SK-N-MC (cell line): ENCODE data around the gene GLTP.

ENCODE experiments used
- EZH2 ChIP-seq: fragments of 200-600 bp; sonication (generic); IDR thresholded peaks from one replicate; pipeline ENCODE4 v1.6.1; 2017; ENCODE audit warnings: antibody characterized with exemption
- POLR2AphosphoS5 ChIP-seq: IDR thresholded peaks from 2 replicates; pipeline ENCODE4 v1.6.1; 2012; ENCODE audit warnings: mild to moderate bottlenecking, low read depth, low read length, borderline replicate concordance

DNA sequence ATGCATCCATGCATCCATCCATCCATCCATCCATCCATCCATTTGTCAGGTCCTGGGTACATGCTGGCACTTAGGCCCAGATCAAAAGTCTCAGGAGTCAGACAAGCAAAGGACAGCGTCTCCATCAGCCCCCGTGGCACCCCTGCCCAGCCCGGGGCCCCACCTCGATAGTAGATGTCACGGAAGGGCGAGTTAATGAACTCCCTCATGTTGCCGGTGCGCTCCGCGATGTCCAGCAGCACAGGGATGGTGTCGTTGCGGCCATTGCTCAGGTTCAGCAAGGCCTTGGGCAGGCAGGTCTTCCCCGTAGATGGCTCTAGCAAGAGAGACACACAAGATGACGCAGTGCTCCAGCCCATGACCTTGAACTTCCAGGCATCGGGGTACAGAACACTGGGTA, 77.5 kb downstream of the GLTP start:
- no peak for TF ChIP-seq EZH2
- TF ChIP-seq POLR2AphosphoS5, result no peak
